B cell (primary cell): ENCODE measurements around the gene GPR18.

ENCODE experiments used
- CTCF ChIP-seq: fragments of 200-600 bp; IDR thresholded peaks from one replicate; pipeline ENCODE4 v1.8.0; 2022; ENCODE audit warnings: antibody characterized with exemption, mild to moderate bottlenecking
- EZH2 ChIP-seq: IDR thresholded peaks from 2 replicates; pipeline ENCODE4 v1.6.1; 2012; ENCODE audit warnings: borderline replicate concordance, low read depth, mild to moderate bottlenecking, moderate library complexity, low read length; ENCODE audit not compliant: insufficient read depth, poor library complexity, severe bottlenecking

GRCh38 chr13:99227909-99228688, 30.1 kb downstream of the GPR18 start:
- TF ChIP-seq CTCF (no peak), EZH2 (no peak)
